Skin epidermis (tissue), 12 donors: Measurements from ENCODE around the gene TMEM35B.

ENCODE experiments used
- H3K27ac ChIP-seq, 21 experiments: fragments of 200-600 bp; sonication (generic) in 11 of 21; one replicate each; pipeline ENCODE4 v1.5.0; 2020; ENCODE audit warnings: mild to moderate bottlenecking in 3 of 21, inconsistent platforms in 2 of 21, moderate library complexity in 2 of 21
- H3K4me3 ChIP-seq, 7 experiments: fragments of 200-600 bp; sonication (generic) in 2 of 7; one replicate each; pipeline ENCODE4 v1.5.0; 2020; ENCODE audit warnings: inconsistent platforms in 2 of 7, mild to moderate bottlenecking in 2 of 7, moderate library complexity in 1 of 7

TMEM35B gene

DNA sequence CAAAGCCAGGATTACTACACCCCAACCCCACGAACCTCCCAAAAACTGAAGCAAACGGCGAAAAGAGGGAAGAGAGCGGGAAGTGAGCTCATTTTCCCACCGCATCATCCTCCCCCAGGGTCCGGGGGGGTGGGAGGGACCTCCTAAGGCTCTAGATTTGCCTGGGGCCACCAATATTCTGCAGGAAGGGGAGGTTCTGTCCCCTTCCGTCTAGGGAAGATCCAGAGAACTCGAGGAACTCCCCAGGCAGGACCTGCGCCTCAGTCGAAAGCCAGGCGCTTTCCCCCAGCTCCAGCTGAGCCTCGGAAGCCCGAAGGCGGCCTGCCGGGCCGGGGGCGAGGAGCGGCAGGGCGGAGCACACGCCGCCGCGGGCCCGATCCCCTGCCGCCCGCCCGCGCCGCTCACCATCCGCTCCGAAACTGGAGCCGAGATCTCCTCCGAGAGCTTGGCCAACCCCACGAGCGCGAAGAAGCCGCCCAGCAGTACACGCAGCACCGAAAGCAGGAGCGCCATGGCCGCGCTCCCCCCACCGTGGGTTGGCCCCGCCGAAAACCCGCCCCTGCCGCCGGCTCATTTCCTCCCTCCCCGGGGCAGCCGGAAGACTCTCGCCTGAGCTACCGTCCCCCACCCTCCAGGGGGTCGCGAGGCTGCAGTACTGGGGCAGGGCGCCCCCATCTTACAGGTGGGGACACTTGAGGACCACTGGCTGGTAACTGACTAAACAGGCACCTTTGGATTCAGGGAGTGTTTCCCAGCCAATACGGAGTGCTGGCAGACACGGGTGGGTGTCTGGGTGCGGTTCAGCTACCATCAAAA lies at the start of gene TMEM35B:
TMEM35B (minus strand) TSS at position 555 of the 816 bp plus-strand sequence; CDS start at position 513, 42 bp downstream.
- H3K27ac ChIP-seq, result peak within 1 kb of the TSS; percentile 55 to 99 (median 93)
- peak within 1 kb of the TSS; percentile 50 to 80 (median 68) for H3K4me3 ChIP-seq

DNA sequence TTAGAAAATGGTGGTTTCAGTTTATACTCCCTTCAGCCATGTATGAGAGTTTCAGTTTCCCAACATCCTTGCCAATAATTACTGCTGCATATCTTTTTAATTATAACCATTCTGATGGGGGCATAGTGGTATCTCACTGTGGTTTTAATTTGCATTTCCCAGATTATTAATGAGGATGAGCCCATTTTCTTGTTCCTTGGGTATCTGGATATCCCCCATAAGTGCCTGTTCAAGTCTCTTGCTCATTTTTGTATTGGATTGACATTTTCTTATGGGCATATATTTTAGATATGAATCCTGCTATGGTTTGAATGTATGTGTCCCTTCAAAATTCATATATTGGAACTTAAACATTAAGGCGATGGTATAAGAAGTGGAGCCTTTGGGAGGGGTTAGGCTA lies 48.2 kb upstream of the TMEM35B start:
- Histone ChIP-seq H3K27ac (no peak overlapping the region), H3K4me3 (no peak overlapping the region)

DNA sequence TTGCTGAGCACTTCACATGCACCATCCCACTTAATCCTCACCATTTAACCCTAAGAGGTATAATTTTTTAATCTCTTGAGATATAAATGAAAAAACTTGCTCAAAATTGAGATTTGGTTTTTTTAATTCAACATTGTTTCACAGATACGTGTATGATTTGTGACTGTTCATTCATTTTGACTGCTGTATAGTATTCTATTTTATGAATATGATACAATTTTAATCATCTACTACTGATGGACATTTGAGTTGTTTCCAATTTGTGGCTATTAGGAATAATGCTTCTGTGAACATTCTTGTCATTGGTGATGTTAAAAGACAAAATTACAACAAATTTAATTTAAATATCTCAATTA lies 47.2 kb upstream of the TMEM35B start:
- peak overlapping the region in 4 of 7 experiments; percentile 57 to 81 (median 69) for H3K4me3 ChIP-seq
- H3K27ac ChIP-seq, result no peak overlapping the region

DNA sequence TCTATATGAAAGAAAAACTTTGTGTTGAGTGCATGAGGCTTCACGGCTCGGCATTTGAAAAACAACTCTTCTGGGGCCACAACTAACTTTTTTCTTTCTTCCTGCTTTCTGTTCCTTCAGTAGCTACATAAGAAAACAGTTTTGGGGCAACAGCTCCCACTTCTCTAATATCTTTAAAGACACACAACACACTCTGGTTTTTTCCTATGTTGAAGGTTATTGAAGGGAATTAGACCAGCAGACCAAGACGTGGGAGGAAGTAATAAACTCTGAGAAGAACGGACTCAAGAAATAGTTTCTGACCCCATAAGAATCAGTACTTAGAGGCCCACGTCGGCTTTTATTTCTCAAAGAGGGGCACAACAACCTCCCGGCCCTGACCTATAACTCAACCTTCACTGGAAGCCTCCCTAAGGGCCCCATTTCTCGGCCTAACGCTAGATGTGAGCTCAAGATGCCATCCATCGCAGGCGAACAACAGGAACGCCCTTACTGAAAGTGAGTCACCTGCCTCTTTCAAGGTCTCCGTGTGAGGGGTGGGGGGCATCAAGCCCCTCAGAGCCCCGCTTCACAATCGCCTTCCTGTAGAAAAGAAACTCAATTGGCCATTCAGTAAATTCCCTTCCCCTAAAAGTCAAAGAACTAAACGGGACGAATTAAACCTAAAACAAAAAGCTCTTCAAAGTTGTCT lies 45.8 kb upstream of the TMEM35B start:
- H3K27ac ChIP-seq, result peak overlapping the region; percentile 0 to 98 (median 94)
- H3K4me3 ChIP-seq, result peak overlapping the region; percentile 55 to 81 (median 69)

DNA sequence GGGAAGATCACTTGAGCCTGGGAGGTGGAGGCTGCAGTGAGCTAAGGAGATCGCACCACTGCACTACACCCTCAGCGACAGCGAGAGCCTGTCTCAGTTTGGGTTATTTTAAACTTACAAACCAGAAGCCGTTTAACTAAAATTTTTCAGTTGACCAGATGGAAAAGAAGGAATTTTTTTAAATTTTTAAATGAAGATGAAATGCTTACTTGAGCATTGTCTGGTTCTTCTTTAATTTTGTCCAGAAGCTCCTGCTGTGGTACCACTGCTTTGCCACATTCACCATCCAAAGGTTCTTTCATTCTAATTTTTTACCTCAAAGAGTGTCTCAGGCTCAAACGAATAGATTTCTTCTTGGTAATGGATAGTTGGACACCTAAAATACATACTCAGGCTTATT lies 45.2 kb upstream of the TMEM35B start:
- peak overlapping the region in 6 of 7 experiments; percentile 55 to 81 (median 71) for H3K4me3 ChIP-seq
- peak overlapping the region in 19 of 21 experiments; percentile 77 to 98 (median 94) for H3K27ac ChIP-seq

DNA sequence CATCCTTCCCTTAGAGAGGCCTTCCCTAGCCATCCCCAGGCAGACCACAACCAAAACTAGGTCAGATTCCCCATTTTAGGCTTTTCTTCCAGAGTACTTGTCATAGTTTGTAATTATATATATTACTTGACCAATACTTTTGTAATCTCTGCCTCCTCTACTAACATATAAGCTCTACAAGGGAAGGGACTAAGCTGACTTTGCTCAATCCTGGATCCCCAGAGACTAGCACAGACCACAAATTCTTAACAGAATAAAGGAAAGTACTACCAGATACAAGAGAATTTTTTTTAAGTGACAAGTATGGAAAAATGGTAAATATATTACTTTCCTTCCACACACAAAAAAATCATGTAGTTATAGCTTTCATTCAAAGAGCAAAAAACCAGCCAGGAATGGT lies 44.6 kb upstream of the TMEM35B start:
- Histone ChIP-seq H3K4me3 (peak overlapping the region in 3 of 7 experiments; percentile 65 to 81 (median 73)), H3K27ac (peak overlapping the region in 5 of 21 experiments; percentile 86 to 97 (median 94))

DNA sequence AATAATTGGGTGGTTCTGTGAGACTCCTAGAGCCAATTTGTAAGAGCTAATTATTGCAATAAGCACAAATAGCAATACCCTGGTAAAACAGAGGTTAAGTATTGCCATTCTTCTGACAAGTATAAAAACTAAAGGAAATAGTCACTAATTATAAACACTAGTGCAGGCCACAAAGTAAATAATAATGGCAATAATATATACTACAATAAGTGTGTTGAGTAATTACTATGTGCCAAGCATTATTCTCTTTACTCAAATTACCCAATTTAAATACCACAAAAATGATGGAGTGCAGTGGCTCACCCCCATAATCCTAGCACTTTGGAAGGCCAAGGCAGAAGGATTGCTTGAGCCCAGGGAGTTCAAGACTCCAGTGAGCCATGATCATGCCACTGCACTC lies 31.3 kb upstream of the TMEM35B start:
- no peak overlapping the region for H3K4me3 ChIP-seq
- no peak overlapping the region for H3K27ac ChIP-seq

DNA sequence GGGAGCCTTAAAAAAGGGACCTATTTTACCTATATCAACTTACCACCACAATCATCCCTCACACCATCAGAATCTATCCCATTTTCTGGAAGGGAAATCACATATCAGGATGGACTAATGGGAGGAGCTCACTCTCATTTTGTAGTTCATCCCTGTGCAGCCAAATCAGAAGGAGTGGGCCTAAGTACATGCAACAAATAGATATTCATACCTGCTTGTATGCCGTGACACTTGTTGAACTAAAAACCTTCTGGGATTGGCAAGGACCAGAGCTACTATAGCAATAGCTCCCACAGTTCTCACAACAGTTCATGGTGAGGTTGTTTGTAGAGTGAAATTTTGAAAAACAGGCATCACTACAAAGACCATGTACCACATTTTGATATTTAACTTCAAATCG lies 29.3 kb upstream of the TMEM35B start:
- Histone ChIP-seq H3K4me3 (no peak overlapping the region), H3K27ac (no peak overlapping the region)

DNA sequence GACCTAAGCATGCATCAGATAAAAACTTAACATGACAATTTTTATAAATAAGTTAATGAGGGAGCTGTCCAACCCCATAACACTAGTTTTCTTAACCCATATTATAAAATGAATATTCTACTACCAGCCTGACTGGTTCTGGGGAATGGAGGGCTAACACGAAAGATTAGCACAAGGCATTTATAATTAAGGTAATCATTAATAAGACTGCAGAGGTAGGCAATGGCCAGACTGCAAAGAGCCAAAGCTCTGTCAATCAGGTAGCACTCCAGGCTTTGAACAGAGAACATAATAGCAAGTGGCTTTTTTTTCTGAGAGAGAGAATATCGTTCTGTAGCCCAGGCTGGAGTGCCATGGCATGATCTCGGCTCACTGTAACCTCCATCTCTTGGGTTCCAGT lies 20.6 kb upstream of the TMEM35B start:
- H3K27ac ChIP-seq, result no peak overlapping the region
- no peak overlapping the region for H3K4me3 ChIP-seq

DNA sequence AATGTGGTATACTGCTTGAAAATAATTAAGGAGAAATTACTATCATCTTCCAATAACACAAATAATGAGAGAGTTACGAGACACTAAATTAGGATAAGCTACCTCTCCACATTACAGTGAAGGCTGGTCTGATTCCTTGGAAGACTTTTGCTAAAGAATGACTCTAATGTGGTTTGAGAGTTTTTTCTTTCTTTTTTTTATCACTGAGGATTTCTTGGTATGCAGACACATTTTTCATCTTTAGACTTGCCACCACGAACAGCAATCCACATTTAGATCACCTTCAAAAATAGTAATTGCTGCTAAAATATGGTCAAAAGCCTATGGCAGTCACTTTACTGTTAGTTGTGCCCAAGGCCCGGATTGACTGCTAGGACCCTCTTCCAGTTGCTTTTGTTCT lies 16.6 kb upstream of the TMEM35B start:
- Histone ChIP-seq H3K27ac (no peak overlapping the region), H3K4me3 (no peak overlapping the region)

DNA sequence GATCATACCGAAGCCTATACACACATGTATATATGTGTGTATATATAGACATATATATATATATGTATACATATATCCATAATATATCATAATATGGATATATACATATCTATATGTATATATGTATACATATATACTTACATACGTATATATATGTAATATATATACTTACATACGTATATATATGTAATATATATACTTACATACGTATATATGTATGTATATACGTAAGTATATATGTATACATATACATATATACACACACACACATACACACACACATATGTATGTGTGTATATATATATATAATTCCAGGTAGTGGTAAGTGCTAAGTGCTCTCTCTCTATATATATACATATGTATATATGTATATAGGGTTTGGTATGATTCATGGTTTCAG lies 9.7 kb upstream of the TMEM35B start:
- Histone ChIP-seq H3K4me3 (no peak overlapping the region), H3K27ac (no peak overlapping the region)

DNA sequence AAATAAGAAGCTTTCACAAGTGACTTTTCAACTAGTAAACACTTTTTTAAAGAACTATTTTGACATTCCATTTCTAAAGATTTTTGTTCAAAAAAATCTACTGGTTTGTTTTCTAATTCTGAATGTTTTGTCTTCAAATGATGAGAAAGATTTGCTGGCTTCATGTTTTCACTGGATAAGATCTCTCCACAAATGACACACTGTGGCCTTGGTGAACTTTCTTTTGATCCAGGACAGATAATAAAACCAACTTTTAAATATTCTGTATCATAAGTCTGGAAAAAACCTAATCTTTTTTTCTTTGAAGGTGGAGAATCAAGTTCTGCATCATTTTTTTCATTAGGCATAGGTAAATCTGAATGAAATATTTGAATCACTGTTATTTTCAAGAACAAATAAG lies 3.4 kb upstream of the TMEM35B start:
- Histone ChIP-seq H3K4me3 (no peak overlapping the region), H3K27ac (no peak overlapping the region)

DNA sequence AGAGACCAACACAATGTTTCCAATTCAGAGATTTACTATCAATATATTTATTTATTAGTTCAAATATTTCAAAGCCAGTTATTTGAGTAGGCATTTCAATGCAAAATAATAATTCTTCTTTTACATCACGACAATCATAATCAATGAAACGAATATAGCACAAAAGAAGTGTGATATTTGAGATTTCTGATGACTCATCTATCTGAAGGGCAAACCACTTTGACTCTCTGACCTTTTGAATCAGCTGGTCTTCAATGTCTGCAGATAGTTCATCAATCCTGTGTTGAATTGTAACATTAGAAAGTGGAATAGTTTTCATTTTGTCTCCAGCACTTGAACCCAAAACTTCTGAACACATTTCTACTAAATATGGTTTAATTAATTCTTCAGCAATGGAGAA lies 3.0 kb upstream of the TMEM35B start:
- H3K4me3 ChIP-seq, result no peak overlapping the region
- no peak overlapping the region for H3K27ac ChIP-seq

DNA sequence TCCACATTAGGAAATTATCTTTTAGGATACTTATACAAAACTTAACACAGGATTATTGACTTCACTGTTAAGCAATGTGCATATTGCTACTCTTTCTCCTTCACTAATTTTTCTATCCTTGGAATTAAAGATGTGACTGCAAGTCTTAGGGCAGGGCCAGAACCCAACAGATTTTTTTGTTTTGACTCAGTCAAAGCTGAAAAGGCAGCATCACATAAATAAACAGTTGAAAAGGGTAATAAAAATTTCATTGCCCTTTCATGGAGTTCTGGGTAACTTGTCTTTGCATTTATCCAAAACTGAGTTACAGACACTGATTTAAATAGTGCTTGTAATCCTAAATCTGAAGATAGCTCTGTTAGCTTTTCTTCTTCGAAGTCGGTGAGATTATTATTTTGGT lies 1.9 kb upstream of the TMEM35B start:
- no peak overlapping the region for H3K27ac ChIP-seq
- H3K4me3 ChIP-seq, result no peak overlapping the region

DNA sequence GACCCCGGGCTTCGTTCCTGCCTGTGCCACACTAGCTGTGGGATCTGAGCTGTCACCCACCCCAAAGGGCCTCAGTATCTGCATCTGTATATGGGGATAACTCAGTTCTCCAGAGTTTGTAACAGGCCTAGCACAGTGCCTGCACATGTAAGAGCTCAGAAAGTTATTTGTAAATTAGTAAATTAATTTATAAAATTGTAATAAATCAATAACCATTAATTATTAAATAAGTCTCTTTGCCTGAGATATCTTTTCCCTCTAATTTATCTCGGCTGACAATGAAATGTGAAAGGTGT lies 410 bp upstream of the TMEM35B start:
- Histone ChIP-seq H3K27ac (peak overlapping the region; percentile 55 to 99 (median 93)), H3K4me3 (peak overlapping the region; percentile 50 to 80 (median 68))

DNA sequence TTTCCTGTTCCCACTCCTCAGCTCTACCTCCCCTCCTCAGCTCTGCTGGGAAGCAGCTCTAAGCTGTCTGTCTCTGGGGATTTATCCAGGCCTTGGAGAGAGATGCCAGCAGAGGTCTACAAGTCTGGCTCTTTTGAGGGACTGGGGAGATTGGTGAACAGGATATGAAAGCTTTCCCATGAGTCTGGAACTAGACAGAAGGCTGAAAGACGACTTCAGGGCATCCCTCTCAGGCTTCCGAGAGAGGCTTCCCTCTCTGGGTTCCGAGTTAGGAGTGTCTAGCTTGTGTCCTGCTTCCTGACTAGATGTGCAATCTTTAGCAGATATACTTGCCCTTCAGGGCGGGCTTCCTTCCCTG lies 733 bp downstream of the TMEM35B start:
- H3K27ac ChIP-seq, result peak overlapping the region in 20 of 21 experiments; percentile 82 to 99 (median 93)
- peak overlapping the region; percentile 50 to 80 (median 68) for H3K4me3 ChIP-seq

DNA sequence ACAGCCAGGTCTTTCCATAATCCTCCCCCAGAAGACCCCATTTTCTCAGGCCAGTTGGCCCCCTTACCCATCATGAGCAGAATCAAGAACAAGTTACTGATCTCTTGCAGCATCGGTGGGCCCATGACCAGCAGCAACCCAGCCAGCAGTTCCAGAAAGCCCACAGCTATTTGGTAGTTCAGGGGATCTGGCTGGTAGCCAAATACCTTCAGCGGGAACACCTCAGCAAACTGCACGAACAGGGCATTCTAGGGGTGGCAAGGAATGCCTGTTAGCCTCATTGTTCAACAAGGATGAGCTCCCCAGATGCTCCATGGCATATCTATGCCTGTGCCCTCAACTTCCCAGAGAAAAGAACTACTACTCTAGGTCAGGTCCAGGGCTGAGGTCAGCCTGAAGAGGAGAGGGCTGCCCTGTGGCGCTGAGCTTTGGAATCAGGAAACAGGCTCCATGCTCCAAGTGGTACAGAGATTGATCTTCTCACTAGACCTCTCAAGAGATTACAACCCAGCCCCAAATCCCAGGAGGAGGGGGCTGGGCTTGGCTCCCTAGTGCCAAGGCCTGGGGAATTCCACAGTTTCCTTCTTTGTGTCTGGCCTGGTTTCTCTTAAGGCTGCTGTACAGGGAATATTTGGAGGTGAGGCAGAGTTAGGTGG lies 1.3 kb downstream of the TMEM35B start:
- H3K27ac ChIP-seq, result peak overlapping the region in 19 of 21 experiments; percentile 86 to 99 (median 93)
- H3K4me3 ChIP-seq, result peak overlapping the region; percentile 50 to 80 (median 68)

DNA sequence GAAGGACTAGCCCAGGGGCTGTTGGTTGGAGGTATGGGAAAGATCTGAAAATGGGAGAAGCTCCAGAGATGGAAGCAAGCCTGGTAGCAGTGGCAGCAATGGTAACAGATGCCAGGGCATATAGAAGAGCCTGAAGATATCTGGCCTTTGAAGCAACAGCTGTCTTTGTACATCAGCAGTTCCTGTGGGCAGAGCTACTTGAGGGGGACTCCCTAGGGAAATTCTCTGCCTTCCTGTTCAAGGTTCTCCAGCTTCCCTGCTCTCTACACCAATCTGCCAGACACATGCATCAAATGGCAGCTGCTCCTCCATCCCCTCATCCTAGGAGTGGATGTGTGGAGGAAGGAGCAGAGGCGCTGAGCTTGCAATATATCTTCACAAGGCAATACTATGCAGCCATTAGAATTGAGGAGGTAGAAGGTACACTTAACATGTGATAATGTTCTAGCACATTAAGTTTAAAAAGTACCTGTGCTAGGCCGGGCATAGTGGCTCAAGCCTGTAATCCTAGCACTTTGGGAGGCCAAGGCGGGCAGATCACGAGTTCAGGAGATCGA lies 2.2 kb downstream of the TMEM35B start:
- Histone ChIP-seq H3K27ac (no peak overlapping the region), H3K4me3 (no peak overlapping the region)

DNA sequence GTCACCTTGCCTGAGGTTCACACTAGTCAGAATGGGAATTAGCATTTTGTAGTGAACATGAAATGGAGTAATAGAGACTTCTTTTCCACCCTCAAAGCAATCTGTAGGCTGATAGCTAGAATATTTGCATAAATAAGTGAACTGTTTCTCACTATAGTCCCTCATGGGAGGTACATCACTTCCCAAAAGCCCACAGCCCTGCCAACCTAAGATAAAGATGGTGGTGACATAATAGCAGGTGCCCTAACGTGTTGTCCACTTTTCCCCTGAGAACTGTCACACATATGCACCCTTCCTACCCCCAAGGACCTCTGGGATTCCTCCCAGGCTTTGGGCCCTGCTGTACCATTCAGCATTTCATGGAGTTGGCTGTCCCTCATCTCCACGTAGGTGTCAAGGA lies 4.4 kb downstream of the TMEM35B start:
- Histone ChIP-seq H3K4me3 (no peak overlapping the region), H3K27ac (no peak overlapping the region)

DNA sequence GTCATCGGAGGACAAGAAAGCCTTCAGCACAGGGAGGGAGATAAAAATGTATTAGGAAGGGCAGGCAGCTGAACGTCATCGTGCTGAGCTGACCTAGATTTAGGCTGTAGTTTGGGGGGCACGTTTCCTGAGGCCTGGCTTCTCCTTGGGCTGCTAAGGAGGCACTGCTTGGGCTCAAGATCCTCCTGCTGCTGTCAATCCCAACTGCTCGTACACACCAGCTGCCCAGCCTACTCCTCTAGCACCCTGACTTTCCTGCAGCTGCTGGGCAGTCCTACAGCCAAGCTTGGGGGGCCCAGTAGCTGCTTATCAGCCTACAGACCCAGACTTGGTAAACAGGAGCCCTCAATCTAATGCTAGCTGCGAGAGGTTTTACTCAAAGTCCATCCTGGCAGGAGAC lies 6.2 kb downstream of the TMEM35B start:
- H3K4me3 ChIP-seq, result no peak overlapping the region
- no peak overlapping the region for H3K27ac ChIP-seq

DNA sequence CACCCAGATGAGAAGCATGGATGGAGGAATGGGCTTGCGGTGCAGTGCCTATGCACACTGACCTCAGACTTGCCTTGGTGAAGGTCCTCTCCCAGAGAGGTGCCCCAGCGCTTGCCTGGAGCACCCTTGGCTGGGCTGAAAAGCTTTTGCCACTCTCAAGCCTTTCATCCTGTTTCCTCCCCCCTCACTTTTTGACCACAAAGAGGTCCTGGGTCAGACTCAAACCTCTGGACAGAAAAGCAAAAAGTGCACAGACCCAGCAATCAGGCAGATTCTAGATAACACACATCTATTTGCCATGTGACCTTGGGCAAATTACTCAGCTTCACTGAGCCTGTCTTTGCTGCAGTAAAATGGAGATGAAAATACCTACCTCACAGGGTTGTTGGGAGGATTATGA lies 7.3 kb downstream of the TMEM35B start:
- Histone ChIP-seq H3K27ac (no peak overlapping the region), H3K4me3 (no peak overlapping the region)
